Measurements from ENCODE around the gene TJAP1. TPM values are rescaled to one million over a fixed set of nuclear protein-coding genes. Genes with fewer than 3 reads are reported as not detected.
"Not testable (repeated sequence)": the region's sequence is repeated elsewhere in the genome, so short reads cannot be mapped to it uniquely, and the experiment has no call there.

Gene TJAP1
- polyA plus RNA-seq, 2 donors: 10.5 to 15.1 TPM

GRCh38 chr6:43451939-43452338, 25.4 kb upstream of the TJAP1 start:
- no peaks in the 10 kb centered on the region for H3K9me3 ChIP-seq (ENCODE audit: control insufficient read depth in 2 of 2, insufficient read depth in 1 of 2, low read depth in 1 of 2, low read length in 1 of 2)
- no peak overlapping the region for H3K4me3 ChIP-seq (ENCODE audit: low read depth in 1 of 2, low read length in 2 of 2)
- H3K27ac ChIP-seq (ENCODE audit: low read depth in 2 of 2, low read length in 1 of 2): peak overlapping the region in 1 of 2 donors; percentile 72
- H3K36me3 ChIP-seq (ENCODE audit: control insufficient read depth in 2 of 2, insufficient read depth in 2 of 2, low read length in 1 of 2): peaks cover 15 to 39% of the 10 kb centered on the region in 2 donors
- peaks cover 2 to 4% of the 10 kb centered on the region in 2 donors for H3K4me1 ChIP-seq (ENCODE audit: control insufficient read depth in 2 of 2, insufficient read depth in 2 of 2, low read length in 1 of 2)
- 58 to 69% methylated on average over 8 of the region's 8 CpGs for WGBS, 2 donors
- no peaks in the 10 kb centered on the region for H3K27me3 ChIP-seq (ENCODE audit: control insufficient read depth in 1 of 2, insufficient read depth in 2 of 2, low read length in 2 of 2)

- H3K27ac ChIP-seq (ENCODE audit: low read depth in 2 of 2, low read length in 1 of 2): no peak overlapping the region
- 80 to 89% methylated on average over 4 of the region's 4 CpGs for WGBS, 2 donors
- no peaks in the 10 kb centered on the region for H3K9me3 ChIP-seq (ENCODE audit: control insufficient read depth in 2 of 2, insufficient read depth in 1 of 2, low read depth in 1 of 2, low read length in 1 of 2)
- H3K36me3 ChIP-seq (ENCODE audit: control insufficient read depth in 2 of 2, insufficient read depth in 2 of 2, low read length in 1 of 2): peaks cover 10 to 32% of the 10 kb centered on the region in 2 donors
- H3K4me1 ChIP-seq (ENCODE audit: control insufficient read depth in 2 of 2, insufficient read depth in 2 of 2, low read length in 1 of 2): peaks cover 2 to 4% of the 10 kb centered on the region in 2 donors
- no peaks in the 10 kb centered on the region for H3K27me3 ChIP-seq (ENCODE audit: control insufficient read depth in 1 of 2, insufficient read depth in 2 of 2, low read length in 2 of 2)
- no peak overlapping the region for H3K4me3 ChIP-seq (ENCODE audit: low read depth in 1 of 2, low read length in 2 of 2)
These were observed 24.5 kb upstream of the TJAP1 start for GRCh38 chr6:43452896-43453295.

- Histone ChIP-seq H3K9me3 (ENCODE audit: control insufficient read depth in 2 of 2, insufficient read depth in 1 of 2, low read depth in 1 of 2, low read length in 1 of 2) (no peaks in the 10 kb centered on the region), H3K4me3 (ENCODE audit: low read depth in 1 of 2, low read length in 2 of 2) (no peak overlapping the region), H3K4me1 (ENCODE audit: control insufficient read depth in 2 of 2, insufficient read depth in 2 of 2, low read length in 1 of 2) (peaks cover 2 to 4% of the 10 kb centered on the region in 2 donors), H3K27me3 (ENCODE audit: control insufficient read depth in 1 of 2, insufficient read depth in 2 of 2, low read length in 2 of 2) (no peaks in the 10 kb centered on the region), H3K27ac (ENCODE audit: low read depth in 2 of 2, low read length in 1 of 2) (no peak overlapping the region), H3K36me3 (ENCODE audit: control insufficient read depth in 2 of 2, insufficient read depth in 2 of 2, low read length in 1 of 2) (peaks cover 7 to 24% of the 10 kb centered on the region in 2 donors)
These were observed 23.5 kb upstream of the TJAP1 start for GRCh38 chr6:43453831-43454230.

- H3K9me3 ChIP-seq (ENCODE audit: control insufficient read depth in 2 of 2, insufficient read depth in 1 of 2, low read depth in 1 of 2, low read length in 1 of 2): no peaks in the 10 kb centered on the region
- peaks cover 6 to 19% of the 10 kb centered on the region in 2 donors for H3K36me3 ChIP-seq (ENCODE audit: control insufficient read depth in 2 of 2, insufficient read depth in 2 of 2, low read length in 1 of 2)
- 10 to 11% methylated on average over 17 of the region's 17 CpGs for WGBS, 2 donors
- H3K4me3 ChIP-seq (ENCODE audit: low read depth in 1 of 2, low read length in 2 of 2): peak overlapping the region; percentile 44 to 47
- no peaks in the 10 kb centered on the region for H3K27me3 ChIP-seq (ENCODE audit: control insufficient read depth in 1 of 2, insufficient read depth in 2 of 2, low read length in 2 of 2)
- H3K27ac ChIP-seq (ENCODE audit: low read depth in 2 of 2, low read length in 1 of 2): peak overlapping the region; percentile 34 to 47
- peaks cover 2 to 4% of the 10 kb centered on the region in 2 donors for H3K4me1 ChIP-seq (ENCODE audit: control insufficient read depth in 2 of 2, insufficient read depth in 2 of 2, low read length in 1 of 2)
These were observed 23.1 kb upstream of the TJAP1 start for GRCh38 chr6:43454290-43454695.

GRCh38 chr6:43454696-43455530, 22.5 kb upstream of the TJAP1 start:
- 1% methylated on average over 68 to 95 of the region's 97 CpGs for WGBS, 2 donors
- peak overlapping the region; percentile 46 to 47 for H3K27ac ChIP-seq (ENCODE audit: low read depth in 2 of 2, low read length in 1 of 2)
- peak overlapping the region; percentile 44 to 47 for H3K4me3 ChIP-seq (ENCODE audit: low read depth in 1 of 2, low read length in 2 of 2)
- H3K27me3 ChIP-seq (ENCODE audit: control insufficient read depth in 1 of 2, insufficient read depth in 2 of 2, low read length in 2 of 2): no peaks in the 10 kb centered on the region
- H3K9me3 ChIP-seq (ENCODE audit: control insufficient read depth in 2 of 2, insufficient read depth in 1 of 2, low read depth in 1 of 2, low read length in 1 of 2): no peaks in the 10 kb centered on the region
- peaks cover 2 to 4% of the 10 kb centered on the region in 2 donors for H3K4me1 ChIP-seq (ENCODE audit: control insufficient read depth in 2 of 2, insufficient read depth in 2 of 2, low read length in 1 of 2)
- peaks cover 2 to 13% of the 10 kb centered on the region in 2 donors for H3K36me3 ChIP-seq (ENCODE audit: control insufficient read depth in 2 of 2, insufficient read depth in 2 of 2, low read length in 1 of 2)

- WGBS, 2 donors: 2 to 3% methylated on average over 31 to 52 of the region's 55 CpGs
- peak within 1 kb of the TSS; percentile 46 to 47 for H3K27ac ChIP-seq (ENCODE audit: low read depth in 2 of 2, low read length in 1 of 2)
- peaks cover 0 to 6% of the 10 kb centered on the region in 2 donors for H3K36me3 ChIP-seq (ENCODE audit: control insufficient read depth in 2 of 2, insufficient read depth in 2 of 2, low read length in 1 of 2)
- peak within 1 kb of the TSS; percentile 44 to 47 for H3K4me3 ChIP-seq (ENCODE audit: low read depth in 1 of 2, low read length in 2 of 2)
- no peaks in the 10 kb centered on the region for H3K9me3 ChIP-seq (ENCODE audit: control insufficient read depth in 2 of 2, insufficient read depth in 1 of 2, low read depth in 1 of 2, low read length in 1 of 2)
- H3K4me1 ChIP-seq (ENCODE audit: control insufficient read depth in 2 of 2, insufficient read depth in 2 of 2, low read length in 1 of 2): peaks cover 2 to 4% of the 10 kb centered on the region in 2 donors
- H3K27me3 ChIP-seq (ENCODE audit: control insufficient read depth in 1 of 2, insufficient read depth in 2 of 2, low read length in 2 of 2): no peaks in the 10 kb centered on the region
These were observed 21.6 kb upstream of the TJAP1 start, which contains the start of gene DLK2 for GRCh38 chr6:43455531-43456428. Gene DLK2 (minus strand): TSS chr6:43455548. CDS start chr6:43454825, 723 bp downstream.

GRCh38 chr6:43457643-43458042, 19.7 kb upstream of the TJAP1 start:
- Histone ChIP-seq H3K4me1 (ENCODE audit: control insufficient read depth in 2 of 2, insufficient read depth in 2 of 2, low read length in 1 of 2) (peaks cover 2 to 4% of the 10 kb centered on the region in 2 donors), H3K27ac (ENCODE audit: low read depth in 2 of 2, low read length in 1 of 2) (no peak overlapping the region), H3K36me3 (ENCODE audit: control insufficient read depth in 2 of 2, insufficient read depth in 2 of 2, low read length in 1 of 2) (peaks cover 0 to 2% of the 10 kb centered on the region in 2 donors), H3K4me3 (ENCODE audit: low read depth in 1 of 2, low read length in 2 of 2) (no peak overlapping the region), H3K9me3 (ENCODE audit: control insufficient read depth in 2 of 2, insufficient read depth in 1 of 2, low read depth in 1 of 2, low read length in 1 of 2) (no peaks in the 10 kb centered on the region), H3K27me3 (ENCODE audit: control insufficient read depth in 1 of 2, insufficient read depth in 2 of 2, low read length in 2 of 2) (no peaks in the 10 kb centered on the region)
- 38 to 57% methylated on average over 5 to 8 of the region's 9 CpGs for WGBS, 2 donors

GRCh38 chr6:43458154-43458553, 19.2 kb upstream of the TJAP1 start:
- H3K27ac ChIP-seq (ENCODE audit: low read depth in 2 of 2, low read length in 1 of 2); H3K9me3 ChIP-seq (ENCODE audit: control insufficient read depth in 2 of 2, insufficient read depth in 1 of 2, low read depth in 1 of 2, low read length in 1 of 2); H3K4me3 ChIP-seq (ENCODE audit: low read depth in 1 of 2, low read length in 2 of 2); H3K36me3 ChIP-seq (ENCODE audit: control insufficient read depth in 2 of 2, insufficient read depth in 2 of 2, low read length in 1 of 2); H3K4me1 ChIP-seq (ENCODE audit: control insufficient read depth in 2 of 2, insufficient read depth in 2 of 2, low read length in 1 of 2); H3K27me3 ChIP-seq (ENCODE audit: control insufficient read depth in 1 of 2, insufficient read depth in 2 of 2, low read length in 2 of 2): not testable (repeated sequence)
- WGBS, 2 donors: 92 to 94% methylated on average over 15 of the region's 15 CpGs

GRCh38 chr6:43459535-43459934, 17.8 kb upstream of the TJAP1 start:
- 82 to 84% methylated on average over 1 of the region's 1 CpG for WGBS, 2 donors
- Histone ChIP-seq H3K27me3 (ENCODE audit: control insufficient read depth in 1 of 2, insufficient read depth in 2 of 2, low read length in 2 of 2) (no peaks in the 10 kb centered on the region), H3K4me1 (ENCODE audit: control insufficient read depth in 2 of 2, insufficient read depth in 2 of 2, low read length in 1 of 2) (peaks cover 1 to 2% of the 10 kb centered on the region in 2 donors), H3K36me3 (ENCODE audit: control insufficient read depth in 2 of 2, insufficient read depth in 2 of 2, low read length in 1 of 2) (no peaks in the 10 kb centered on the region), H3K27ac (ENCODE audit: low read depth in 2 of 2, low read length in 1 of 2) (no peak overlapping the region), H3K4me3 (ENCODE audit: low read depth in 1 of 2, low read length in 2 of 2) (no peak overlapping the region), H3K9me3 (ENCODE audit: control insufficient read depth in 2 of 2, insufficient read depth in 1 of 2, low read depth in 1 of 2, low read length in 1 of 2) (no peaks in the 10 kb centered on the region)
